ENCODE results near the gene CDH4. TPM values are rescaled to one million over a fixed set of nuclear protein-coding genes. Genes with fewer than 3 reads are reported as not detected.

CDH4 gene
- total RNA-seq, 6 donors from 2014 or later: 0.20 to 1.0 (median 0.40) TPM; not detected in 1

- no peaks in the 10 kb centered on the region for H3K9me3 ChIP-seq
- no peak overlapping the region for H3K4me3 ChIP-seq
- no peaks in the 10 kb centered on the region for H3K36me3 ChIP-seq
- DNase-seq (no peak), ATAC-seq (ENCODE audit: low FRiP score in 2 of 2) (no peak)
- 91% methylated on average over 25 to 28 of the region's 28 CpGs for WGBS, 2 donors
- TF ChIP-seq POLR2A (IDR thresholded peaks at IDR 0.05) (no peak), POLR2AphosphoS5 (IDR thresholded peaks at IDR 0.05) (no peak), EP300 (IDR thresholded peaks at IDR 0.05) (no peak)
- TF ChIP-seq, protein P1, sequence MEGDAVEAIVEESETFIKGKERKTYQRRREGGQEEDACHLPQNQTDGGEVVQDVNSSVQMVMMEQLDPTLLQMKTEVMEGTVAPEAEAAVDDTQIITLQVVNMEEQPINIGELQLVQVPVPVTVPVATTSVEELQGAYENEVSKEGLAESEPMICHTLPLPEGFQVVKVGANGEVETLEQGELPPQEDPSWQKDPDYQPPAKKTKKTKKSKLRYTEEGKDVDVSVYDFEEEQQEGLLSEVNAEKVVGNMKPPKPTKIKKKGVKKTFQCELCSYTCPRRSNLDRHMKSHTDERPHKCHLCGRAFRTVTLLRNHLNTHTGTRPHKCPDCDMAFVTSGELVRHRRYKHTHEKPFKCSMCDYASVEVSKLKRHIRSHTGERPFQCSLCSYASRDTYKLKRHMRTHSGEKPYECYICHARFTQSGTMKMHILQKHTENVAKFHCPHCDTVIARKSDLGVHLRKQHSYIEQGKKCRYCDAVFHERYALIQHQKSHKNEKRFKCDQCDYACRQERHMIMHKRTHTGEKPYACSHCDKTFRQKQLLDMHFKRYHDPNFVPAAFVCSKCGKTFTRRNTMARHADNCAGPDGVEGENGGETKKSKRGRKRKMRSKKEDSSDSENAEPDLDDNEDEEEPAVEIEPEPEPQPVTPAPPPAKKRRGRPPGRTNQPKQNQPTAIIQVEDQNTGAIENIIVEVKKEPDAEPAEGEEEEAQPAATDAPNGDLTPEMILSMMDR (IDR thresholded peaks at IDR 0.05): no peak
- no peaks in the 10 kb centered on the region for H3K4me1 ChIP-seq
- no peaks in the 10 kb centered on the region for H3K27me3 ChIP-seq
- no peak overlapping the region for H3K27ac ChIP-seq
These were observed 382.5 kb downstream of the CDH4 start for GRCh38 chr20:61634376-61635145.

DNA sequence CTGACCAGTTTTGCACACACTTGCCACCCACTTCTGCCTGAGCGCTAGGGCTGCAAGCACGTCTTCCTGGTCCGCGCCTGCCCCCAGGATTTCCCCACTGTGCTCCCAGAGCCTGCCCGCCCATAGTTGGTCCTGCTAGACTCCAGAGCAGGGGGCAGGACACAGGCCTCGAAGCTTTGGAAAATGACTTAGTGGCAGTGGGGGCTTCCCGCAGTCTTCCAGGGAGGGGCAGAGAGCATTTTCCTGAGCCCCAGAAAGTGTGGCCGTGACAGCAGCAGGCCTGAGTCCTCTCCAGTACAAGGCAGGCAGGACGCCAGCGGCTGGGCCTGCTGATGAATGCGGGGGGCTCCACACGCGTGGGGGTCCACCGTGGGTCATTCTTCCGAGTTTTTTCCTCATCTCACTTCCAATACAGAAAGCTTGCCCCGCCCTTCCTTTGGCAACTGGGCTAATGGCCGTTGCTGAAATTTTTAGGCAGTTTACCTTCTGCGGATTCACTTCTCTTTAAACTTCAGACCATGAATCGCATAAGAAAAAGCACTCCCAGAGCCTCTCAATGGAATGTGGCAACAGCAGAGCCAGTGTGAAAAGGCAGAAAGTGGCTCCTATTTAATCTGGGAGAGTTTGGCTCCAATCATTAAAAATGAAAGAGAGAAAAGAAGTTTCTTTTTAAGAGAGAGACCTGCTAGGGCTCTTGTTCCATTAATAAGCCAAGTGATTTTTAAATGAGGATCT, 383.8 kb downstream of the CDH4 start:
- no peak overlapping the region for H3K27ac ChIP-seq
- H3K36me3 ChIP-seq: no peaks in the 10 kb centered on the region
- ATAC-seq (ENCODE audit: low FRiP score in 2 of 2) (no peak), DNase-seq (peak in 1 of 2 donors; percentile 37)
- TF ChIP-seq EP300 (IDR thresholded peaks at IDR 0.05) (no peak), POLR2A (IDR thresholded peaks at IDR 0.05) (no peak), POLR2AphosphoS5 (IDR thresholded peaks at IDR 0.05) (no peak)
- TF ChIP-seq, protein P1 (IDR thresholded peaks at IDR 0.05): no peak
- no peaks in the 10 kb centered on the region for H3K9me3 ChIP-seq
- no peaks in the 10 kb centered on the region for H3K27me3 ChIP-seq
- no peaks in the 10 kb centered on the region for H3K4me1 ChIP-seq
- no peak overlapping the region for H3K4me3 ChIP-seq
- 64 to 69% methylated on average over 15 to 19 of the region's 19 CpGs for WGBS, 2 donors

DNA sequence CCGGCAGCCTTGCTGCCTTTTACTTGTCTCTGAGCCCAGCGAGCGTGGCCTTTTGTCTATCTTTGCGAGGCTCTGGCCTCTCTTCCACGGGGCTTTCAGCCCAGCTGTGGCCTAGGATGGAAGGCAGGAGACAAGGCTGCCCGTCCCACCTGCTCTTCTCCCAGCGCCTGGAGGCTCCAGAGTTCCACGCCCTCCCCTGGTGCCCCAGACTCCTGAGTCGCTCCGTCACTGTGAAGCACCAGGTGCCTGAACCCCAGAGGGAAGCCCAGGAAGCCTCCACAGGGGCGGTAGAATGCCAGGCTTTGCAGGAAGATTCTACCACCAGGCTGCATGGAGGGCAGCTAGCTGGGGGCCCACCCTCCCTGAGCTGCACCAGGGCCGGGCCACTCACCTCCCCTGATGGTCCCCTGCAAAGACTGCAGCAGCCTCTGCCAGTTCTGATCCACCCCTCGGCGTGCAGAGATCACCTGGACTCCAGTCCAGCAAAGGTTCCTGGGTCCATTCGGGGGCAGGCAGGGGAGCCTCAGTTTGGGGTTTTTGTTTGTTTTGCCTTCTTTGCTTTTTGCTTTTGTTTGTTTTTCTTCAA, 384.6 kb downstream of the CDH4 start:
- Histone ChIP-seq H3K9me3 (no peaks in the 10 kb centered on the region), H3K27me3 (no peaks in the 10 kb centered on the region), H3K36me3 (no peaks in the 10 kb centered on the region), H3K4me3 (no peak overlapping the region), H3K4me1 (no peaks in the 10 kb centered on the region), H3K27ac (no peak overlapping the region)
- peak in 1 of 2 donors; percentile 42 for DNase-seq
- 68 to 73% methylated on average over 13 to 15 of the region's 15 CpGs for WGBS, 2 donors
- no peak for ATAC-seq (ENCODE audit: low FRiP score in 2 of 2)
- TF ChIP-seq, protein P1 (IDR thresholded peaks at IDR 0.05): no peak
- TF ChIP-seq POLR2A (IDR thresholded peaks at IDR 0.05) (no peak), POLR2AphosphoS5 (IDR thresholded peaks at IDR 0.05) (no peak), EP300 (IDR thresholded peaks at IDR 0.05) (no peak)

DNA sequence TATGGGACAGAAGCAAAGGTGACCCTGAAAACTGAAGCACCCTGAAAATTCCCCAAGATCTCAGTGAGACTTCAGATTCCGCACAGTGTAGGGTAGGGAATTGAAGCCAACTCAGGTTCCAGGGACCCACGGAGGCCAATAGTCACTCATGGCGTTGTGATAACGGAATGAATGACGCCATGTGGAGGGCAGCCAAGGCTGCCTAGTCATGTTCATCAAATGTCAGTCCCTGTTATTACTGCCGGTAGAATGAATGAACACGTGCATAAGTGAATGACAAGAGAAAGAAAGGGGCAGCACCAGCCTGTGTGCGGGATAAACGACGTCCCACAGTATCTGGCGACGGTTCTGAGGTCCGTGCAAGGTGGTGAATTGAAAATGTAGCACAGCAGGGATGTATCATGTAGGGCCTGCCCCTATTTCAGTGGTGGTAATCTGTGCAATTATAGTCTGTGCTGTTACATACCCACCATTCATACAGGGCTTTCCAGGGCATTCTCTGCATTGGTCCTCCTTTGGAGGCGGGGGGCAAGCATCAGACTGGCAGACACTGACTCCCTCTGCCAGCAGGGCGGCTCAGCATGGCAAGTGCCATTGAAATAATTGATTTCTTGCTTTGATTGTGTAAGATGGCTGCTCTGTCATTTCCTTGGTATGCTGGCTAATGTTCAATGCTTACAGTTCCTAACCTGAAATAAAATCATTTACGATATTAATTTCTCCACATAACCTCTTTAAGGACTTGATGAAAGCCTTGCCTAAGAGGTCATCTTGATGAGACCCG, 386.9 kb downstream of the CDH4 start:
- 87 to 88% methylated on average over 16 to 17 of the region's 17 CpGs for WGBS, 2 donors
- Histone ChIP-seq H3K36me3 (no peaks in the 10 kb centered on the region), H3K9me3 (no peaks in the 10 kb centered on the region), H3K27ac (no peak overlapping the region), H3K27me3 (no peaks in the 10 kb centered on the region), H3K4me1 (no peaks in the 10 kb centered on the region), H3K4me3 (no peak overlapping the region)
- TF ChIP-seq, protein P1 (IDR thresholded peaks at IDR 0.05): no peak
- TF ChIP-seq POLR2AphosphoS5 (IDR thresholded peaks at IDR 0.05) (no peak), POLR2A (IDR thresholded peaks at IDR 0.05) (no peak), EP300 (IDR thresholded peaks at IDR 0.05) (no peak)
- ATAC-seq (ENCODE audit: low FRiP score in 2 of 2) (no peak), DNase-seq (no peak)

Measured in upper lobe of left lung (tissue), 6 donors.